ENCODE measurements around the gene OR2V1. TPM values are rescaled to one million over a fixed set of nuclear protein-coding genes. Genes with fewer than 3 reads are reported as not detected.
A peak's percentile ranks its signal among the peaks of the same experiment; 100 is the strongest.

The OR2V1 gene
- total and polyA plus RNA-seq, 2 donors (not counting 1 experiment from before 2014, with no cell fraction given) = not detected

- peaks cover 46% of the 10 kb centered on the region for H3K4me1 Mint-ChIP-seq
- WGBS (ENCODE audit: insufficient coverage) = 53% methylated on average over 3 of the region's 6 CpGs
- no peak for TF ChIP-seq CTCF (IDR thresholded peaks at IDR 0.05)
- no peak for TF ChIP-seq EZH2 (IDR thresholded peaks at IDR 0.05; ENCODE audit: borderline replicate concordance, insufficient read depth, low read depth, low read length, poor library complexity, severe bottlenecking)
- H3K9ac ChIP-seq (ENCODE audit: low read length) = no peak overlapping the region
- H3K4me2 ChIP-seq (replicated peaks; ENCODE audit: low read depth, low read length, poor library complexity, severe bottlenecking) = no peak overlapping the region
- peaks cover 3 to 49% (median 5%) of the 10 kb centered on the region in 3 donors for H3K9me3 ChIP-seq (ENCODE audit: control extremely low read depth in 1 of 3, control insufficient read depth in 2 of 3, insufficient read depth in 1 of 3, low read length in 2 of 3)
- H3K4me3 ChIP-seq (ENCODE audit: control extremely low read depth in 1 of 5, extremely low read depth in 1 of 5, insufficient read depth in 1 of 5, low read depth in 2 of 5, low read length in 4 of 5) = no peak overlapping the region
- H4K20me1 ChIP-seq (ENCODE audit: control insufficient read depth, insufficient read depth, low read length, poor library complexity, severe bottlenecking) = no peaks in the 10 kb centered on the region
- no peak overlapping the region for H3K4me3 Mint-ChIP-seq
- H2AFZ ChIP-seq (ENCODE audit: insufficient read depth, low read depth, low read length, poor library complexity, severe bottlenecking) = no peak overlapping the region
- H3K79me2 ChIP-seq (ENCODE audit: control insufficient read depth, insufficient read depth, low read length) = no peaks in the 10 kb centered on the region
- peak overlapping the region; percentile 47 for H3K27ac Mint-ChIP-seq
- no peak overlapping the region for H3K27ac ChIP-seq (ENCODE audit: low read length in 2 of 2)
- H3K27me3 Mint-ChIP-seq = peaks cover 42% of the 10 kb centered on the region
- no peaks in the 10 kb centered on the region for H3K36me3 ChIP-seq (replicated peaks in 1 of 2; ENCODE audit: control extremely low read depth in 1 of 2, control insufficient read depth in 1 of 2, extremely low read depth in 1 of 2, insufficient read depth in 2 of 2, low read length in 1 of 2)
- ChIA-PET POLR2A (no interaction called here), CTCF (interaction anchor here (1.1 to 1.3 kb wide), 2 partner anchors 12 to 14 kb away, joined by 3 read pairs; no protein-coding TSS in a partner anchor)
- peaks cover 32 to 41% of the 10 kb centered on the region in 2 donors for H3K4me1 ChIP-seq (ENCODE audit: control insufficient read depth in 2 of 2, insufficient read depth in 2 of 2, low read length in 2 of 2)
- H3K9me3 Mint-ChIP-seq (ENCODE audit: insufficient read depth) = no peaks in the 10 kb centered on the region
- intact Hi-C loops (cut with micrococcal nuclease) = loop anchor here (5.0 kb wide), 1 partner anchor 389 kb away; no protein-coding TSS in a partner anchor
- H3K27me3 ChIP-seq (replicated peaks in 1 of 4; ENCODE audit: control extremely low read depth in 1 of 4, control insufficient read depth in 3 of 4, insufficient read depth in 4 of 4, low read length in 3 of 4) = peaks cover 0 to 69% (median 29%) of the 10 kb centered on the region in 4 experiments
- no peak for ATAC-seq (ENCODE audit: low read depth)
- DNase-seq = no peak
These were observed 40.0 kb upstream of the OR2V1 start for GRCh38 chr5:181170996-181171395.

- Histone ChIP-seq H3K4me2 (replicated peaks; ENCODE audit: low read depth, low read length, poor library complexity, severe bottlenecking) (peak overlapping the region; percentile 45), H3K27ac (ENCODE audit: low read length in 2 of 2) (no peak overlapping the region), H3K9ac (ENCODE audit: low read length) (no peak overlapping the region), H3K9me3 (ENCODE audit: control extremely low read depth in 1 of 3, control insufficient read depth in 2 of 3, insufficient read depth in 1 of 3, low read length in 2 of 3) (peaks cover 3 to 49% (median 5%) of the 10 kb centered on the region in 3 donors), H3K36me3 (replicated peaks in 1 of 2; ENCODE audit: control extremely low read depth in 1 of 2, control insufficient read depth in 1 of 2, extremely low read depth in 1 of 2, insufficient read depth in 2 of 2, low read length in 1 of 2) (no peaks in the 10 kb centered on the region), H3K4me3 (ENCODE audit: control extremely low read depth in 1 of 5, extremely low read depth in 1 of 5, insufficient read depth in 1 of 5, low read depth in 2 of 5, low read length in 4 of 5) (no peak overlapping the region), H4K20me1 (ENCODE audit: control insufficient read depth, insufficient read depth, low read length, poor library complexity, severe bottlenecking) (no peaks in the 10 kb centered on the region), H3K27me3 (replicated peaks in 1 of 4; ENCODE audit: control extremely low read depth in 1 of 4, control insufficient read depth in 3 of 4, insufficient read depth in 4 of 4, low read length in 3 of 4) (peaks cover 0 to 70% (median 30%) of the 10 kb centered on the region in 4 experiments), H3K79me2 (ENCODE audit: control insufficient read depth, insufficient read depth, low read length) (no peaks in the 10 kb centered on the region), H2AFZ (ENCODE audit: insufficient read depth, low read depth, low read length, poor library complexity, severe bottlenecking) (no peak overlapping the region), H3K4me1 (ENCODE audit: control insufficient read depth in 2 of 2, insufficient read depth in 2 of 2, low read length in 2 of 2) (peaks cover 32 to 41% of the 10 kb centered on the region in 2 donors)
- peak overlapping the region; percentile 76 for H3K27ac Mint-ChIP-seq
- ATAC-seq (ENCODE audit: low read depth) (no peak), DNase-seq (no peak)
- peak overlapping the region; percentile 49 for H3K4me3 Mint-ChIP-seq
- H3K27me3 Mint-ChIP-seq = peaks cover 46% of the 10 kb centered on the region
- ChIA-PET POLR2A (no interaction called here), CTCF (interaction anchor here (1.1 to 1.3 kb wide), 2 partner anchors 12 to 14 kb away, joined by 3 read pairs; no protein-coding TSS in a partner anchor)
- H3K4me1 Mint-ChIP-seq = peaks cover 48% of the 10 kb centered on the region
- 17% methylated on average over 31 of the region's 33 CpGs for WGBS (ENCODE audit: insufficient coverage)
- TF ChIP-seq EZH2 (IDR thresholded peaks at IDR 0.05; ENCODE audit: borderline replicate concordance, insufficient read depth, low read depth, low read length, poor library complexity, severe bottlenecking) (no peak), CTCF (IDR thresholded peaks at IDR 0.05) (no peak)
- intact Hi-C loops (cut with micrococcal nuclease) = loop anchor here (5.0 kb wide), 1 partner anchor 388 kb away; no protein-coding TSS in a partner anchor
- H3K9me3 Mint-ChIP-seq (ENCODE audit: insufficient read depth) = no peaks in the 10 kb centered on the region
These were observed 39.4 kb upstream of the OR2V1 start for GRCh38 chr5:181170237-181170825.

All from B cell (primary cell).